MM.1S (cell line): ENCODE measurements around the gene CCZ1.
"Not testable (repeated sequence)": the region's sequence is repeated elsewhere in the genome, so short reads cannot be mapped to it uniquely, and the experiment has no call there.

Experiments
- CTCF ChIP-seq: fragments of 300-600 bp; sonication (generic); IDR thresholded peaks from 2 replicates; pipeline ENCODE4 v1.5.1; 2016; ENCODE audit warnings: antibody characterized with exemption, low read length, mixed read lengths
- EZH2 ChIP-seq: fragments of 300-600 bp; sonication (generic); optimal IDR thresholded peaks from 2 replicates; pipeline ENCODE3; 2017; ENCODE audit warnings: low read depth, mild to moderate bottlenecking, antibody characterized with exemption, low read length, mixed read lengths

- not testable (repeated sequence) for TF ChIP-seq CTCF, EZH2
Measured at GRCh38 chr7:5890244-5890643, 8.3 kb upstream of the CCZ1 start.
